Parathyroid adenoma (tissue), 2 donors: ENCODE measurements around the gene PLCB1.

Experiments used
- H2AFZ ChIP-seq: fragments of 300-600 bp; sonication (generic); one replicate; pipeline ENCODE4 v1.7.0; 2017; ENCODE audit warnings: antibody characterized with exemption, mild to moderate bottlenecking
- H3K27ac ChIP-seq: fragments of 300-600 bp; sonication (generic); one replicate; pipeline ENCODE4 v1.7.0; 2017
- H3K27me3 ChIP-seq: fragments of 300-600 bp; sonication (generic); one replicate; pipeline ENCODE4 v1.7.0; 2017; ENCODE audit warnings: low read length; ENCODE audit not compliant: control insufficient read depth, insufficient read depth
- H3K36me3 ChIP-seq: fragments of 300-600 bp; sonication (generic); one replicate; pipeline ENCODE4 v1.7.0; 2017; ENCODE audit warnings: low read length; ENCODE audit not compliant: control insufficient read depth, insufficient read depth
- H3K4me1 ChIP-seq: fragments of 300-600 bp; sonication (generic); one replicate; pipeline ENCODE4 v1.7.0; 2017; ENCODE audit warnings: control low read depth
- H3K4me2 ChIP-seq: fragments of 300-600 bp; sonication (generic); one replicate; pipeline ENCODE4 v1.7.0; 2017; ENCODE audit warnings: low read length
- H3K4me3 ChIP-seq: fragments of 300-600 bp; sonication (generic); one replicate; pipeline ENCODE4 v1.7.0; 2017; ENCODE audit warnings: low read depth, low read length
- H3K79me2 ChIP-seq: fragments of 300-600 bp; sonication (generic); one replicate; pipeline ENCODE4 v1.7.0; 2017; ENCODE audit warnings: control low read depth
- H3K9ac ChIP-seq: fragments of 300-600 bp; sonication (generic); one replicate; pipeline ENCODE4 v1.7.0; 2017; ENCODE audit warnings: mild to moderate bottlenecking
- H3K9me3 ChIP-seq: fragments of 300-600 bp; sonication (generic); one replicate; pipeline ENCODE4 v1.7.0; 2017; ENCODE audit warnings: low read length; ENCODE audit not compliant: control insufficient read depth
- TF ChIP-seq, protein P1 (sequence below): fragments of 300-600 bp; sonication (generic); IDR thresholded peaks from one replicate; pipeline ENCODE4 v1.7.0; 2017; ENCODE audit warnings: antibody characterized with exemption, mild to moderate bottlenecking
- donor health status: primary hyperparathyroidism.

Gene PLCB1

GRCh38 chr20:8509809-8510208, 377.7 kb downstream of the PLCB1 start:
- Histone ChIP-seq H3K4me3 (no peak overlapping the region), H3K36me3 (no peaks in the 10 kb centered on the region), H3K9ac (no peak overlapping the region), H3K9me3 (no peaks in the 10 kb centered on the region), H3K27me3 (no peaks in the 10 kb centered on the region), H2AFZ (no peak overlapping the region), H3K4me1 (no peaks in the 10 kb centered on the region), H3K27ac (no peak overlapping the region), H3K79me2 (peaks cover 1% of the 10 kb centered on the region), H3K4me2 (no peak overlapping the region)
- TF ChIP-seq, protein P1, sequence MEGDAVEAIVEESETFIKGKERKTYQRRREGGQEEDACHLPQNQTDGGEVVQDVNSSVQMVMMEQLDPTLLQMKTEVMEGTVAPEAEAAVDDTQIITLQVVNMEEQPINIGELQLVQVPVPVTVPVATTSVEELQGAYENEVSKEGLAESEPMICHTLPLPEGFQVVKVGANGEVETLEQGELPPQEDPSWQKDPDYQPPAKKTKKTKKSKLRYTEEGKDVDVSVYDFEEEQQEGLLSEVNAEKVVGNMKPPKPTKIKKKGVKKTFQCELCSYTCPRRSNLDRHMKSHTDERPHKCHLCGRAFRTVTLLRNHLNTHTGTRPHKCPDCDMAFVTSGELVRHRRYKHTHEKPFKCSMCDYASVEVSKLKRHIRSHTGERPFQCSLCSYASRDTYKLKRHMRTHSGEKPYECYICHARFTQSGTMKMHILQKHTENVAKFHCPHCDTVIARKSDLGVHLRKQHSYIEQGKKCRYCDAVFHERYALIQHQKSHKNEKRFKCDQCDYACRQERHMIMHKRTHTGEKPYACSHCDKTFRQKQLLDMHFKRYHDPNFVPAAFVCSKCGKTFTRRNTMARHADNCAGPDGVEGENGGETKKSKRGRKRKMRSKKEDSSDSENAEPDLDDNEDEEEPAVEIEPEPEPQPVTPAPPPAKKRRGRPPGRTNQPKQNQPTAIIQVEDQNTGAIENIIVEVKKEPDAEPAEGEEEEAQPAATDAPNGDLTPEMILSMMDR = no peak

GRCh38 chr20:8510808-8511207, 378.7 kb downstream of the PLCB1 start:
- no peak overlapping the region for H3K4me2 ChIP-seq
- H3K79me2 ChIP-seq = no peaks in the 10 kb centered on the region
- H3K27me3 ChIP-seq = no peaks in the 10 kb centered on the region
- no peak overlapping the region for H3K9ac ChIP-seq
- no peak overlapping the region for H2AFZ ChIP-seq
- no peaks in the 10 kb centered on the region for H3K9me3 ChIP-seq
- H3K4me3 ChIP-seq = no peak overlapping the region
- no peaks in the 10 kb centered on the region for H3K36me3 ChIP-seq
- H3K4me1 ChIP-seq = no peaks in the 10 kb centered on the region
- no peak overlapping the region for H3K27ac ChIP-seq
- TF ChIP-seq, protein P1 = no peak

DNA sequence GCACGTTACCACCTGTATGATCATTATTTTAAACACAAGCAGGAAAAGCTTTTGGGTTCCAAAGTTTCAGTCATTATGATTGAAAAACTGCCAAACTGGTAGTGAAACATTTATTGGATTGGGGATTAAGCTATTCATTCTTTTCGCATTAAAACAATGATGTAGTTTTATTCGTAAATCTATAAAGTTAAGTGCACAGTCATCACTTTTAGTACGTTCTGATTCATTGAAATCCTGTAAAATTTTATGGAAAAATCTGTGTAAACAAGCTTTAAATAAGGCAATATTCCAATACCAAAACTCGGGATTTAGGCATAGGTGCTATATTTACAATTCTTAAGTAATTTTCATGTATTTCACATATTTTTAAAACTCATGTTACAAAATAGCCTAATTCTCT, 379.9 kb downstream of the PLCB1 start:
- Histone ChIP-seq H3K4me3 (no peak overlapping the region), H3K4me2 (no peak overlapping the region), H3K27me3 (no peaks in the 10 kb centered on the region), H3K4me1 (no peaks in the 10 kb centered on the region), H3K9me3 (no peaks in the 10 kb centered on the region), H3K79me2 (no peaks in the 10 kb centered on the region), H2AFZ (no peak overlapping the region), H3K27ac (no peak overlapping the region), H3K36me3 (no peaks in the 10 kb centered on the region), H3K9ac (no peak overlapping the region)
- TF ChIP-seq, protein P1 = no peak

DNA sequence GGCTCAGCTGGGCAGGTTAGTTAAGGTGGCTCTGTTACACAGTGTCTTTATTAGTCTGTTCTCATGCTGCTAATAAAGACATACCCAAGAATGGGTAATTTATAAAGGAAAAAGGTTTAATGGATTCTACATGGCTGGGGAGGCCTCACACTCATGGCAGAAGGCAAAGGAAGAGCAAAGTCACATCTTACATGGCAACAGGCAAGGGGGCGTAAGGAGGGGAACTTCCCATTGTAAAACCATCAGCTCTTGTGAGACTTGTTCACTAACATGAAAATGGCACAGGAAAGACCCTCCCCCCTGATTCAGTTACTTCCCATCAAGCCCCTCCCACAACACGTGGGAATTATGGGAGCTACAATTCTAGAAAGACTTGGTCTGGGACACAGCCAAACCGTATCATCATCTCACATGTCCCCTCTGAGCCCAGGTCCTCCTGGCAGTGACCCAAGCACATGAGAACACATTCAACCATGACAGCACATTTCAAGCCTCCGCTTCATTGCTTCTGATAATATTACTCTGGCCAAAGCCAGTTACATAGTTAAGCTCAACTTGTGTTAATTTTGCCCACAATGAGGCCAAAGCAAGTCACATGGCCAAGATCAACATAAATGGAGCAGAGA, 383.9 kb downstream of the PLCB1 start:
- H3K9me3 ChIP-seq = no peaks in the 10 kb centered on the region
- H3K4me2 ChIP-seq = no peak overlapping the region
- H3K79me2 ChIP-seq = no peaks in the 10 kb centered on the region
- TF ChIP-seq, protein P1 = no peak
- H2AFZ ChIP-seq = no peak overlapping the region
- no peak overlapping the region for H3K9ac ChIP-seq
- H3K27ac ChIP-seq = no peak overlapping the region
- no peaks in the 10 kb centered on the region for H3K4me1 ChIP-seq
- no peak overlapping the region for H3K4me3 ChIP-seq
- H3K36me3 ChIP-seq = no peaks in the 10 kb centered on the region
- no peaks in the 10 kb centered on the region for H3K27me3 ChIP-seq

- TF ChIP-seq, protein P1 = no peak
Measured at GRCh38 chr20:8518878-8519277, 386.8 kb downstream of the PLCB1 start.

More at GRCh38 chr20:8518878-8519277, 386.8 kb downstream of the PLCB1 start:
- Histone ChIP-seq H3K79me2 (no peaks in the 10 kb centered on the region), H2AFZ (no peak overlapping the region), H3K27me3 (no peaks in the 10 kb centered on the region), H3K9ac (no peak overlapping the region), H3K4me1 (no peaks in the 10 kb centered on the region), H3K4me3 (no peak overlapping the region), H3K36me3 (no peaks in the 10 kb centered on the region), H3K27ac (no peak overlapping the region), H3K4me2 (no peak overlapping the region), H3K9me3 (no peaks in the 10 kb centered on the region)
